CD4-positive, alpha-beta memory T cell (primary cell): Measurements from ENCODE around the gene VAT1L. TPM values are rescaled to one million over a fixed set of nuclear protein-coding genes. Genes with fewer than 3 reads are reported as not detected.
"Not testable (repeated sequence)": the region's sequence is repeated elsewhere in the genome, so short reads cannot be mapped to it uniquely, and the experiment has no call there.

Experiments used
- CTCF ChIA-PET: fragments of 350-600 bp; sonication (Branson Sonifier 250); formaldehyde crosslinking; loops from one replicate; lab custom pipeline; 2021; ENCODE audit warnings: inconsistent platforms; ENCODE audit not compliant: partially characterized antibody; lab: Charles Lee
- POLR2A ChIA-PET: fragments of 350-600 bp; sonication (Branson Sonifier 250); formaldehyde crosslinking; loops from one replicate; lab custom pipeline; 2021; ENCODE audit not compliant: partially characterized antibody; lab: Charles Lee
- DNase-seq, 5 donors: peaks; one replicate each; pipeline versions ENCODE4 v3.0.0 to v3.0.0-alpha.2; 2020 to 2022; ENCODE audit warnings: mixed read lengths in 1 of 5
- H3K27ac ChIP-seq: one replicate; pipeline ENCODE4 v1.7.0; 2013; ENCODE audit warnings: low read depth, low read length
- H3K27me3 ChIP-seq: 2 replicates; pipeline ENCODE4 v1.7.0; 2013; ENCODE audit warnings: mild to moderate bottlenecking, low read length, moderate library complexity; ENCODE audit not compliant: insufficient read depth
- H3K36me3 ChIP-seq: 2 replicates; pipeline ENCODE4 v1.7.0; 2013; ENCODE audit warnings: mild to moderate bottlenecking, low read length, moderate library complexity; ENCODE audit not compliant: insufficient read depth
- H3K4me1 ChIP-seq: 2 replicates; pipeline ENCODE4 v1.7.0; 2013; ENCODE audit warnings: mild to moderate bottlenecking, low read length, moderate library complexity; ENCODE audit not compliant: insufficient read depth
- H3K4me3 ChIP-seq, 2 donors: one replicate each; pipeline ENCODE4 v1.7.0; 2013; ENCODE audit warnings: low read length in 2 of 2, mild to moderate bottlenecking in 1 of 2
- H3K9me3 ChIP-seq, 2 donors: one replicate each; pipeline ENCODE4 v1.7.0; 2013; ENCODE audit warnings: low read length in 2 of 2, control low read depth in 1 of 2; ENCODE audit not compliant: control insufficient read depth in 1 of 2
- H3K27ac Mint-ChIP-seq, 7 donors: one replicate each; pipeline ENCODE4 v1.8.0; 2020 to 2021; ENCODE audit warnings: mixed read lengths in 7 of 7, mild to moderate bottlenecking in 6 of 7, inconsistent platforms in 3 of 7, moderate library complexity in 3 of 7
- H3K27me3 Mint-ChIP-seq, 2 donors: one replicate each; pipeline ENCODE4 v1.8.0; 2020 to 2021; ENCODE audit warnings: mixed read lengths in 2 of 2
- H3K36me3 Mint-ChIP-seq, 2 donors: one replicate each; pipeline ENCODE4 v1.8.0; 2020 to 2021; ENCODE audit warnings: mixed read lengths in 2 of 2, inconsistent platforms in 1 of 2, mild to moderate bottlenecking in 1 of 2
- H3K4me1 Mint-ChIP-seq, 4 donors: one replicate each; pipeline ENCODE4 v1.8.0; 2020 to 2021; ENCODE audit warnings: mixed read lengths in 4 of 4, mild to moderate bottlenecking in 1 of 4
- H3K4me3 Mint-ChIP-seq, 8 donors: one replicate each; pipeline ENCODE4 v1.8.0; 2020 to 2021; ENCODE audit warnings: mixed read lengths in 8 of 8, mild to moderate bottlenecking in 7 of 8, moderate library complexity in 6 of 8, inconsistent platforms in 3 of 8
- H3K9me3 Mint-ChIP-seq, 8 donors: one replicate each; pipeline ENCODE4 v1.8.0; 2020 to 2021; ENCODE audit warnings: mixed read lengths in 8 of 8, mild to moderate bottlenecking in 5 of 8, inconsistent platforms in 3 of 8, moderate library complexity in 1 of 8
- intact Hi-C: fragments of 100-400 bp; cut with micrococcal nuclease; formaldehyde crosslinking; loops from one replicate; pipeline ENCODE4 v1.15.1; 2023
- polyA plus RNA-seq, 2 donors: library from polyadenylated mRNA; unstranded; fragments of 300-500 nt; fragmentation: Illumina TruSeq; gene quantifications; one replicate each; pipeline ENCODE4 v1.2.3, GENCODE V29; 2021
- total RNA-seq, 2 experiments: library from RNA; stranded (reverse); gene quantifications; one replicate each; pipeline ENCODE4 v1.2.3, GENCODE V29; 2021

VAT1L gene
- total and polyA plus RNA-seq, 4 experiments from 2014 or later: not detected

GRCh38 chr16:77943801-77944200 is 155.4 kb downstream of the VAT1L start:
- Histone ChIP-seq H3K36me3 (no peaks in the 10 kb centered on the region), H3K4me1 (no peaks in the 10 kb centered on the region), H3K27ac (no peak overlapping the region), H3K27me3 (no peaks in the 10 kb centered on the region), H3K4me3 (no peak overlapping the region), H3K9me3 (no peaks in the 10 kb centered on the region)
- Mint-ChIP-seq H3K4me1 (no peaks in the 10 kb centered on the region), H3K9me3 (peaks cover 0 to 4% (median 0%) of the 10 kb centered on the region in 8 donors), H3K27ac (no peak overlapping the region), H3K27me3 (peaks cover 6 to 8% of the 10 kb centered on the region in 2 donors), H3K36me3 (no peaks in the 10 kb centered on the region), H3K4me3 (no peak overlapping the region)
- intact Hi-C loops: no loop called here
- DNase-seq: no peak
- CTCF ChIA-PET: no interaction called here
- POLR2A ChIA-PET: no interaction called here

- intact Hi-C loops: no loop called here
- H3K27me3 Mint-ChIP-seq: peaks cover 10 to 11% of the 10 kb centered on the region in 2 donors
- Histone ChIP-seq H3K9me3 (no peaks in the 10 kb centered on the region), H3K36me3 (no peaks in the 10 kb centered on the region), H3K27ac (no peak overlapping the region), H3K4me1 (no peaks in the 10 kb centered on the region), H3K27me3 (no peaks in the 10 kb centered on the region), H3K4me3 (no peak overlapping the region)
- H3K4me1 Mint-ChIP-seq: no peaks in the 10 kb centered on the region
- CTCF ChIA-PET: no interaction called here
- H3K36me3 Mint-ChIP-seq: no peaks in the 10 kb centered on the region
- no peak overlapping the region for H3K27ac Mint-ChIP-seq
- POLR2A ChIA-PET: no interaction called here
- no peak for DNase-seq
- no peak overlapping the region for H3K4me3 Mint-ChIP-seq
- peaks cover 0 to 4% (median 0%) of the 10 kb centered on the region in 8 donors for H3K9me3 Mint-ChIP-seq
Measured at GRCh38 chr16:77944631-77945030, 156.3 kb downstream of the VAT1L start.

- no peaks in the 10 kb centered on the region for H3K9me3 ChIP-seq
- no peaks in the 10 kb centered on the region for H3K4me1 ChIP-seq
- DNase-seq: no peak
- no peak overlapping the region for H3K27ac ChIP-seq
- Mint-ChIP-seq H3K27ac (no peak overlapping the region), H3K27me3 (peaks cover 10 to 11% of the 10 kb centered on the region in 2 donors), H3K4me1 (no peaks in the 10 kb centered on the region), H3K36me3 (no peaks in the 10 kb centered on the region), H3K9me3 (peaks cover 0 to 4% (median 0%) of the 10 kb centered on the region in 8 donors), H3K4me3 (no peak overlapping the region)
- no peaks in the 10 kb centered on the region for H3K27me3 ChIP-seq
- H3K4me3 ChIP-seq: no peak overlapping the region
- ChIA-PET CTCF (no interaction called here), POLR2A (no interaction called here)
- H3K36me3 ChIP-seq: no peaks in the 10 kb centered on the region
- intact Hi-C loops: no loop called here
Measured at GRCh38 chr16:77945126-77945525, 156.8 kb downstream of the VAT1L start.

GRCh38 chr16:77946823-77947222 is 158.5 kb downstream of the VAT1L start:
- H3K27ac Mint-ChIP-seq: no peak overlapping the region
- no peak overlapping the region for H3K4me3 ChIP-seq
- POLR2A ChIA-PET: no interaction called here
- H3K36me3 Mint-ChIP-seq: no peaks in the 10 kb centered on the region
- CTCF ChIA-PET: no interaction called here
- no peak overlapping the region for H3K4me3 Mint-ChIP-seq
- no peak for DNase-seq
- no peaks in the 10 kb centered on the region for H3K4me1 Mint-ChIP-seq
- intact Hi-C loops: no loop called here
- H3K4me1 ChIP-seq: no peaks in the 10 kb centered on the region
- peaks cover 0 to 4% (median 0%) of the 10 kb centered on the region in 8 donors for H3K9me3 Mint-ChIP-seq
- H3K27ac ChIP-seq: no peak overlapping the region
- H3K27me3 Mint-ChIP-seq: peaks cover 10 to 16% of the 10 kb centered on the region in 2 donors
- H3K36me3 ChIP-seq: no peaks in the 10 kb centered on the region
- no peaks in the 10 kb centered on the region for H3K9me3 ChIP-seq
- H3K27me3 ChIP-seq: no peaks in the 10 kb centered on the region

GRCh38 chr16:77947590-77947989 is 159.2 kb downstream of the VAT1L start:
- CTCF ChIA-PET, intact Hi-C loops, H3K36me3 Mint-ChIP-seq: not testable (repeated sequence)

GRCh38 chr16:77948835-77949234 is 160.5 kb downstream of the VAT1L start:
- ChIA-PET POLR2A (no interaction called here), CTCF (interaction anchor here (1.2 to 2.1 kb wide), 2 partner anchors 9 to 21 kb away, joined by 3 to 5 read pairs; no protein-coding TSS in a partner anchor)
- Mint-ChIP-seq H3K9me3 (no peaks in the 10 kb centered on the region), H3K27ac (no peak overlapping the region), H3K36me3 (no peaks in the 10 kb centered on the region), H3K27me3 (peaks cover 10 to 16% of the 10 kb centered on the region in 2 donors), H3K4me3 (no peak overlapping the region), H3K4me1 (no peaks in the 10 kb centered on the region)
- Histone ChIP-seq H3K4me3 (no peak overlapping the region), H3K4me1 (no peaks in the 10 kb centered on the region), H3K9me3 (no peaks in the 10 kb centered on the region), H3K27ac (no peak overlapping the region), H3K36me3 (no peaks in the 10 kb centered on the region), H3K27me3 (no peaks in the 10 kb centered on the region)
- intact Hi-C loops: no loop called here
- DNase-seq: no peak

More at GRCh38 chr16:77947590-77947989, 159.2 kb downstream of the VAT1L start:
- H3K9me3 Mint-ChIP-seq, H3K27me3 ChIP-seq, H3K9me3 ChIP-seq, DNase-seq, H3K27ac Mint-ChIP-seq, H3K4me3 Mint-ChIP-seq, H3K27ac ChIP-seq, H3K4me1 Mint-ChIP-seq, POLR2A ChIA-PET, H3K36me3 ChIP-seq, H3K4me3 ChIP-seq, H3K4me1 ChIP-seq: not testable (repeated sequence)
- H3K27me3 Mint-ChIP-seq: peaks cover 10 to 16% of the 10 kb centered on the region in 2 donors

GRCh38 chr16:77949445-77949844 is 161.1 kb downstream of the VAT1L start:
- intact Hi-C loops: no loop called here
- no peaks in the 10 kb centered on the region for H3K9me3 ChIP-seq
- H3K36me3 Mint-ChIP-seq: no peaks in the 10 kb centered on the region
- no peak overlapping the region for H3K4me3 ChIP-seq
- peaks cover 10 to 16% of the 10 kb centered on the region in 2 donors for H3K27me3 Mint-ChIP-seq
- H3K27me3 ChIP-seq: no peaks in the 10 kb centered on the region
- no peak overlapping the region for H3K27ac ChIP-seq
- H3K27ac Mint-ChIP-seq: no peak overlapping the region
- H3K4me1 ChIP-seq: no peaks in the 10 kb centered on the region
- no peak overlapping the region for H3K4me3 Mint-ChIP-seq
- H3K9me3 Mint-ChIP-seq: no peaks in the 10 kb centered on the region
- no peaks in the 10 kb centered on the region for H3K4me1 Mint-ChIP-seq
- H3K36me3 ChIP-seq: no peaks in the 10 kb centered on the region
- ChIA-PET POLR2A (no interaction called here), CTCF (interaction anchor here (1.2 to 2.1 kb wide), 2 partner anchors 10 to 21 kb away, joined by 3 to 5 read pairs; no protein-coding TSS in a partner anchor)
- DNase-seq: no peak

GRCh38 chr16:77951788-77952187 is 163.4 kb downstream of the VAT1L start:
- no peak overlapping the region for H3K4me3 ChIP-seq
- no peaks in the 10 kb centered on the region for H3K27me3 ChIP-seq
- intact Hi-C loops: no loop called here
- no peak overlapping the region for H3K27ac Mint-ChIP-seq
- CTCF ChIA-PET: no interaction called here
- no peaks in the 10 kb centered on the region for H3K9me3 ChIP-seq
- no peaks in the 10 kb centered on the region for H3K36me3 ChIP-seq
- H3K9me3 Mint-ChIP-seq: peaks cover 0 to 2% (median 0%) of the 10 kb centered on the region in 8 donors
- no peaks in the 10 kb centered on the region for H3K36me3 Mint-ChIP-seq
- H3K4me1 ChIP-seq: no peaks in the 10 kb centered on the region
- DNase-seq: no peak
- POLR2A ChIA-PET: no interaction called here
- H3K27me3 Mint-ChIP-seq: peaks cover 14 to 20% of the 10 kb centered on the region in 2 donors
- no peak overlapping the region for H3K27ac ChIP-seq
- no peak overlapping the region for H3K4me3 Mint-ChIP-seq
- H3K4me1 Mint-ChIP-seq: no peaks in the 10 kb centered on the region
